Lung (tissue), 12 donors: Measurements from ENCODE around the gene USP46. TPM values are rescaled to one million over a fixed set of nuclear protein-coding genes. Genes with fewer than 3 reads are reported as not detected.

Experiments used
- ATAC-seq: fragments of 200-7000 bp; cut with Tn5 transposase; one replicate; pipeline ENCODE4 v1.9.1; 2020; ENCODE audit warnings: moderate number of reproducible peaks; ENCODE audit not compliant: insufficient read depth, low FRiP score
- DNase-seq, 3 donors: peaks; one replicate each; pipeline ENCODE4 v3.0.0-alpha.2; 2013 to 2017
- H3K27ac ChIP-seq, 2 donors: one replicate each; pipeline ENCODE4 v1.5.1; 2013; ENCODE audit warnings: mild to moderate bottlenecking in 2 of 2, moderate library complexity in 2 of 2, control low read depth in 1 of 2, inconsistent platforms in 1 of 2, low read depth in 1 of 2, low read length in 1 of 2
- H3K27me3 ChIP-seq, 3 donors: one replicate each; pipeline ENCODE4 v1.5.1; 2013; ENCODE audit warnings: low read length in 2 of 3; ENCODE audit not compliant: control insufficient read depth in 3 of 3, insufficient read depth in 3 of 3
- H3K36me3 ChIP-seq, 4 donors: one replicate each; pipeline ENCODE4 v1.5.1; 2013; ENCODE audit warnings: low read length in 4 of 4, mild to moderate bottlenecking in 1 of 4, moderate library complexity in 1 of 4; ENCODE audit not compliant: control insufficient read depth in 4 of 4, insufficient read depth in 4 of 4
- H3K4me1 ChIP-seq, 5 donors: one replicate each; pipeline ENCODE4 v1.5.1; 2013; ENCODE audit warnings: low read length in 5 of 5, mild to moderate bottlenecking in 2 of 5, moderate library complexity in 1 of 5; ENCODE audit not compliant: control insufficient read depth in 5 of 5, insufficient read depth in 5 of 5
- H3K4me3 ChIP-seq: one replicate; pipeline ENCODE4 v1.5.1; 2013; ENCODE audit warnings: mild to moderate bottlenecking, control low read depth, moderate library complexity
- H3K9ac ChIP-seq, 2 donors: one replicate each; pipeline ENCODE4 v1.5.1; 2013; ENCODE audit warnings: low read length in 2 of 2, control low read depth in 1 of 2; ENCODE audit not compliant: insufficient read depth in 1 of 2
- H3K9me3 ChIP-seq, 4 donors: one replicate each; pipeline ENCODE4 v1.5.1; 2013; ENCODE audit warnings: low read length in 3 of 4, mild to moderate bottlenecking in 1 of 4, moderate library complexity in 1 of 4; ENCODE audit not compliant: control insufficient read depth in 4 of 4, insufficient read depth in 3 of 4
- WGBS, 2 donors: extraction: QIAGEN DNeasy Blood & Tissue Kit; methylation state at CpG; one replicate each; pipeline ENCODE4 v1.1.7; 2013; 5-methylcytosine and 5-hydroxymethylcytosine counted together
- polyA plus RNA-seq, 2 donors: library from polyadenylated mRNA; stranded (reverse); fragments of 200-250 nt; gene quantifications; one replicate each; pipeline ENCODE4 v1.2.1, GENCODE V29; 2013
- total RNA-seq, 2 donors: library from RNA; depleted of rRNA in 1 of 2; stranded (reverse); fragments of >200 nt in 1 of 2; gene quantifications; one replicate each; pipeline ENCODE4 v1.2.1, GENCODE V29; 2014 to 2021
- TF ChIP-seq, protein P1 (sequence below): IDR thresholded peaks from 2 replicates; pipeline ENCODE4 v1.5.1; 2012; ENCODE audit warnings: mild to moderate bottlenecking; ENCODE audit errors: control extremely low read depth, extremely low read depth
- donor health status: control.
- donor health status: control.
- donor health status: Bipolar disorder and iron deficiency.
- donor health status: healthy.
- donor health status: DM: yes; HTN: yes; CAD: no.

The USP46 gene
- total and polyA plus RNA-seq, 4 donors, result 2.3 to 30.8 (median 8.8) TPM

DNA sequence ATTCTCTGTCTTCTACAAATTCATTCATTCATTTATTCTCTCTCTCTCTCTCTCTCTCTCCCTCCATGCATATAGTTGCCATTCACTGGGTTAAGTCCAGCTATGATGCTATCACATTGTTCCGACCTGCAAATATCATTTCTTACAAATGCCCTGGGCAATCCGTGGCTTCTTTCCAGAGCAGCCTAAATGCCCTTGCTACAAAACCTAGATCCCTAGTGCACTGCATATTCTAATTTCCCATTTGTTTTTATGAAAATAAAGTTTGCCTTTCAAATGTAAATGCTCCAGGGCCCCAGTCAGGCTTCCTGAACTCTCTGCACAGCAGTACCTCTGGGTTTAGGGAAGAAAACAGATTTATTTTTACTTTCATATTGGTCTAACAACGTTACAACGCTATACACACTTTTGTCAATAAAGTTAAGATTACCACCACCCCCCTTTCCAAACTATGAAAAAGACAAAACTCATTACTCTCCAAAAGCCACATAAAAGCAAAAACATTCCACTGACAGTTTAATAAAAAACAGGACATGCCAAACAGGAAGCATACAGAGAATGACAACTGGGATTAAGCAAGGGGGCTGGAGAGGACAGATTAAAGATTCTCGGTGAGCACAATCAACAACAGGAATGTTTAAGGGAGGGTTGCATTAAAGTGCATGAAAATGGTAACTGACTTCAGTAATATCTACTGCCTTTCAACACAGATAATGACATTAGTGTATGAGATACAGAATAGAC, 104.3 kb downstream of the USP46 start:
- TF ChIP-seq, protein P1, sequence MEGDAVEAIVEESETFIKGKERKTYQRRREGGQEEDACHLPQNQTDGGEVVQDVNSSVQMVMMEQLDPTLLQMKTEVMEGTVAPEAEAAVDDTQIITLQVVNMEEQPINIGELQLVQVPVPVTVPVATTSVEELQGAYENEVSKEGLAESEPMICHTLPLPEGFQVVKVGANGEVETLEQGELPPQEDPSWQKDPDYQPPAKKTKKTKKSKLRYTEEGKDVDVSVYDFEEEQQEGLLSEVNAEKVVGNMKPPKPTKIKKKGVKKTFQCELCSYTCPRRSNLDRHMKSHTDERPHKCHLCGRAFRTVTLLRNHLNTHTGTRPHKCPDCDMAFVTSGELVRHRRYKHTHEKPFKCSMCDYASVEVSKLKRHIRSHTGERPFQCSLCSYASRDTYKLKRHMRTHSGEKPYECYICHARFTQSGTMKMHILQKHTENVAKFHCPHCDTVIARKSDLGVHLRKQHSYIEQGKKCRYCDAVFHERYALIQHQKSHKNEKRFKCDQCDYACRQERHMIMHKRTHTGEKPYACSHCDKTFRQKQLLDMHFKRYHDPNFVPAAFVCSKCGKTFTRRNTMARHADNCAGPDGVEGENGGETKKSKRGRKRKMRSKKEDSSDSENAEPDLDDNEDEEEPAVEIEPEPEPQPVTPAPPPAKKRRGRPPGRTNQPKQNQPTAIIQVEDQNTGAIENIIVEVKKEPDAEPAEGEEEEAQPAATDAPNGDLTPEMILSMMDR, result no peak
- H3K9me3 ChIP-seq, result no peaks in the 10 kb centered on the region
- no peak for ATAC-seq
- no peak overlapping the region for H3K4me3 ChIP-seq
- H3K27me3 ChIP-seq, result no peaks in the 10 kb centered on the region
- H3K4me1 ChIP-seq, result peaks cover 0 to 5% (median 0%) of the 10 kb centered on the region in 5 donors
- H3K27ac ChIP-seq, result no peak overlapping the region
- WGBS, 2 donors, result 39 to 41% methylated on average over 5 of the region's 5 CpGs
- H3K9ac ChIP-seq, result no peak overlapping the region
- H3K36me3 ChIP-seq, result no peaks in the 10 kb centered on the region
- DNase-seq, result peak in 2 of 3 donors; percentile 12 to 29

DNA sequence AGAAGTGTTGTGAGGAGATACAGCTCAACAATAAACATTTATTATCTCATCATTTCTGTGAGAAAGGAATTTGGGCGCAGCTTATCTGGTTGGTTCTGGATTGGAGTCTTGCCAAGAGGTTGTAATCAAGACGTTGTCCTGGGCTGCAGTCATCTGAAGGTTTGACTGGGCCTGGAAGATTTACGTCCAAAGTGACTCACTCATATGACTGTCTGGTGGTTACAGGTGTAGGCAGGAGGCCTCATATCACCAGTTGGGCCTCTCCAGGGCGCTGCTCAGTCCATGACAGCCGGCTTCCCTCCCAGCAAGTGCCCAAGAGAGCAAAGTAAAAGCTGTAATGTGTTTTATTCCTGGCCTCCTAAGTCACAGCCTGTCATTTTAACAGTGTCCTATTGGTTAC, 106.3 kb downstream of the USP46 start:
- Histone ChIP-seq H3K36me3 (no peaks in the 10 kb centered on the region), H3K27me3 (no peaks in the 10 kb centered on the region), H3K4me3 (no peak overlapping the region), H3K4me1 (peaks cover 0 to 5% (median 0%) of the 10 kb centered on the region in 5 donors), H3K9ac (no peak overlapping the region), H3K27ac (no peak overlapping the region), H3K9me3 (no peaks in the 10 kb centered on the region)
- 84 to 88% methylated on average over 5 of the region's 5 CpGs for WGBS, 2 donors
- TF ChIP-seq, protein P1, result no peak
- no peak for ATAC-seq
- no peak for DNase-seq

DNA sequence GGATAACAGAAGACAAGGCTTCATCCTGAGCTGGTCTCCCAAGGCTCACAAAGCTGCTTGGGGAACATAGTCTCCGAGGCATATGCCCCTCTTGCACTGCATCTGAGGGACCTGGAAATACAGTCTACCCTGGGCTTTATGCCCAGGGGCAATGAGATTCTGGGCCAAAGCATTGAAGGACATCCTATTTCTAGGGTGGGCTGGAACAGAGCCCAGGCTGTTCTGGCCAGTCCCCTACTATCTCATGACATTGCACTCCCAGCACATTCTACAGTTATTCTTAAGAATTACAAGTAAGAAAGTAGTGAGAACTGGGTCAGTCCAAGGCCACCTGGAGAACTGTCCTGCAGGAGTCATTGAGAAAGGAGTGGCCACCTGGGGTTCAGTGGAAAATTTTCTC, 107.6 kb downstream of the USP46 start:
- Histone ChIP-seq H3K9me3 (no peaks in the 10 kb centered on the region), H3K36me3 (no peaks in the 10 kb centered on the region), H3K4me3 (no peak overlapping the region), H3K27ac (peak overlapping the region in 1 of 2 donors; percentile 70), H3K4me1 (peaks cover 0 to 5% (median 0%) of the 10 kb centered on the region in 5 donors), H3K9ac (no peak overlapping the region), H3K27me3 (no peaks in the 10 kb centered on the region)
- TF ChIP-seq, protein P1, result no peak
- ATAC-seq, result no peak
- no peak for DNase-seq
- 78 to 84% methylated on average over 1 of the region's 1 CpG for WGBS, 2 donors

DNA sequence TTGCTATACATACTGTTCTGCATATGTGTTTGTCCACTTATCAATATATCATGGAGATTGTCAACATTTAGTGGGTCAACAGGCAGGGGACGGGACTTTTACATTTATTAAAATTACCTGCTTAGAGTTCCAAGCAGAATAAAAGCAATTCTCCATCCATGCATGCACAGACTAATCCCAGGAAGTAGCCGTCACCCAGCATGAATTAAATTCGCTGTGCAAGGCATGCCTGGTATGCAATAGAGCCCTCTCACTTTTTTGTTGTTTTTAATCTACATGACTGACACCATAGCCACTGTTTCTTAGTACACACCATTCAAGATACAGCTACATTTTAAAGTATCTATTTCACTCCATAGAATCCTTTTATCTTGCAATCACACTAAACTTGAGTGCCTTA, 108.9 kb downstream of the USP46 start:
- Histone ChIP-seq H3K9me3 (no peaks in the 10 kb centered on the region), H3K27me3 (no peaks in the 10 kb centered on the region), H3K4me3 (no peak overlapping the region), H3K36me3 (no peaks in the 10 kb centered on the region), H3K27ac (peak overlapping the region in 1 of 2 donors; percentile 55), H3K9ac (no peak overlapping the region), H3K4me1 (peaks cover 0 to 4% (median 0%) of the 10 kb centered on the region in 5 donors)
- DNase-seq (no peak), ATAC-seq (no peak)
- WGBS, 2 donors, result 78 to 90% methylated on average over 3 of the region's 3 CpGs
- TF ChIP-seq, protein P1, result no peak
